ENCODE measurements around the gene UVRAG.
"Not testable (repeated sequence)": the region's sequence is repeated elsewhere in the genome, so short reads cannot be mapped to it uniquely, and the experiment has no call there.

UVRAG gene

GRCh38 chr11:75872887-75873416 lies 57.9 kb downstream of the UVRAG start:
- no peak overlapping the region for H3K27ac ChIP-seq (ENCODE audit: low read length)
- H3K4me3 ChIP-seq (ENCODE audit: low read depth in 1 of 2, low read length in 2 of 2): no peak overlapping the region
- H3K36me3 ChIP-seq (ENCODE audit: control insufficient read depth in 1 of 2, insufficient read depth in 2 of 2, low read length in 2 of 2): no peaks in the 10 kb centered on the region
- H3K27me3 ChIP-seq (ENCODE audit: low read depth, low read length): no peaks in the 10 kb centered on the region
- no peaks in the 10 kb centered on the region for H3K9me3 ChIP-seq (ENCODE audit: control insufficient read depth in 1 of 2, low read length in 2 of 2)
- H3K4me1 ChIP-seq (ENCODE audit: control insufficient read depth in 1 of 2, insufficient read depth in 2 of 2, low read length in 2 of 2): peaks cover 7 to 12% of the 10 kb centered on the region in 2 donors

GRCh38 chr11:75873417-75874221 lies 58.6 kb downstream of the UVRAG start:
- no peaks in the 10 kb centered on the region for H3K27me3 ChIP-seq (ENCODE audit: low read depth, low read length)
- no peak overlapping the region for H3K27ac ChIP-seq (ENCODE audit: low read length)
- no peak overlapping the region for H3K4me3 ChIP-seq (ENCODE audit: low read depth in 1 of 2, low read length in 2 of 2)

GRCh38 chr11:75874684-75875341 lies 59.8 kb downstream of the UVRAG start:
- Histone ChIP-seq H3K27me3 (ENCODE audit: low read depth, low read length) (no peaks in the 10 kb centered on the region), H3K27ac (ENCODE audit: low read length) (no peak overlapping the region), H3K4me1 (ENCODE audit: control insufficient read depth in 1 of 2, insufficient read depth in 2 of 2, low read length in 2 of 2) (peaks cover 5 to 7% of the 10 kb centered on the region in 2 donors), H3K4me3 (ENCODE audit: low read depth in 1 of 2, low read length in 2 of 2) (no peak overlapping the region), H3K36me3 (ENCODE audit: control insufficient read depth in 1 of 2, insufficient read depth in 2 of 2, low read length in 2 of 2) (no peaks in the 10 kb centered on the region), H3K9me3 (ENCODE audit: control insufficient read depth in 1 of 2, low read length in 2 of 2) (no peaks in the 10 kb centered on the region)

More at GRCh38 chr11:75873417-75874221, 58.6 kb downstream of the UVRAG start:
- no peaks in the 10 kb centered on the region for H3K9me3 ChIP-seq (ENCODE audit: control insufficient read depth in 1 of 2, low read length in 2 of 2)
- H3K4me1 ChIP-seq (ENCODE audit: control insufficient read depth in 1 of 2, insufficient read depth in 2 of 2, low read length in 2 of 2): peaks cover 7 to 8% of the 10 kb centered on the region in 2 donors
- no peaks in the 10 kb centered on the region for H3K36me3 ChIP-seq (ENCODE audit: control insufficient read depth in 1 of 2, insufficient read depth in 2 of 2, low read length in 2 of 2)

GRCh38 chr11:75877327-75877726 lies 62.3 kb downstream of the UVRAG start:
- not testable (repeated sequence) for H3K4me3 ChIP-seq (ENCODE audit: low read depth in 1 of 2, low read length in 2 of 2); H3K27me3 ChIP-seq (ENCODE audit: low read depth, low read length); H3K4me1 ChIP-seq (ENCODE audit: control insufficient read depth in 1 of 2, insufficient read depth in 2 of 2, low read length in 2 of 2); H3K27ac ChIP-seq (ENCODE audit: low read length); H3K36me3 ChIP-seq (ENCODE audit: control insufficient read depth in 1 of 2, insufficient read depth in 2 of 2, low read length in 2 of 2); H3K9me3 ChIP-seq (ENCODE audit: control insufficient read depth in 1 of 2, low read length in 2 of 2)

- not testable (repeated sequence) for H3K27ac ChIP-seq (ENCODE audit: low read length); H3K4me1 ChIP-seq (ENCODE audit: control insufficient read depth in 1 of 2, insufficient read depth in 2 of 2, low read length in 2 of 2); H3K36me3 ChIP-seq (ENCODE audit: control insufficient read depth in 1 of 2, insufficient read depth in 2 of 2, low read length in 2 of 2); H3K9me3 ChIP-seq (ENCODE audit: control insufficient read depth in 1 of 2, low read length in 2 of 2); H3K4me3 ChIP-seq (ENCODE audit: low read depth in 1 of 2, low read length in 2 of 2); H3K27me3 ChIP-seq (ENCODE audit: low read depth, low read length)
These were observed 62.9 kb downstream of the UVRAG start for GRCh38 chr11:75877931-75878330.

- H3K27me3 ChIP-seq (ENCODE audit: low read depth, low read length): no peaks in the 10 kb centered on the region
- H3K27ac ChIP-seq (ENCODE audit: low read length): no peak overlapping the region
- H3K4me1 ChIP-seq (ENCODE audit: control insufficient read depth in 1 of 2, insufficient read depth in 2 of 2, low read length in 2 of 2): peaks cover 3 to 5% of the 10 kb centered on the region in 2 donors
- H3K9me3 ChIP-seq (ENCODE audit: control insufficient read depth in 1 of 2, low read length in 2 of 2): no peaks in the 10 kb centered on the region
- no peak overlapping the region for H3K4me3 ChIP-seq (ENCODE audit: low read depth in 1 of 2, low read length in 2 of 2)
- H3K36me3 ChIP-seq (ENCODE audit: control insufficient read depth in 1 of 2, insufficient read depth in 2 of 2, low read length in 2 of 2): peaks cover 0 to 3% of the 10 kb centered on the region in 2 donors
These were observed 63.9 kb downstream of the UVRAG start for GRCh38 chr11:75878933-75879332.

- H3K27ac ChIP-seq (ENCODE audit: low read length): no peak overlapping the region
- peaks cover 0 to 3% of the 10 kb centered on the region in 2 donors for H3K36me3 ChIP-seq (ENCODE audit: control insufficient read depth in 1 of 2, insufficient read depth in 2 of 2, low read length in 2 of 2)
- no peaks in the 10 kb centered on the region for H3K9me3 ChIP-seq (ENCODE audit: control insufficient read depth in 1 of 2, low read length in 2 of 2)
- H3K27me3 ChIP-seq (ENCODE audit: low read depth, low read length): no peaks in the 10 kb centered on the region
- H3K4me3 ChIP-seq (ENCODE audit: low read depth in 1 of 2, low read length in 2 of 2): no peak overlapping the region
- H3K4me1 ChIP-seq (ENCODE audit: control insufficient read depth in 1 of 2, insufficient read depth in 2 of 2, low read length in 2 of 2): peaks cover 0 to 5% of the 10 kb centered on the region in 2 donors
These were observed 64.7 kb downstream of the UVRAG start for GRCh38 chr11:75879737-75880136.

GRCh38 chr11:75880343-75880742 lies 65.3 kb downstream of the UVRAG start:
- H3K27me3 ChIP-seq (ENCODE audit: low read depth, low read length); H3K9me3 ChIP-seq (ENCODE audit: control insufficient read depth in 1 of 2, low read length in 2 of 2); H3K36me3 ChIP-seq (ENCODE audit: control insufficient read depth in 1 of 2, insufficient read depth in 2 of 2, low read length in 2 of 2); H3K27ac ChIP-seq (ENCODE audit: low read length); H3K4me1 ChIP-seq (ENCODE audit: control insufficient read depth in 1 of 2, insufficient read depth in 2 of 2, low read length in 2 of 2); H3K4me3 ChIP-seq (ENCODE audit: low read depth in 1 of 2, low read length in 2 of 2): not testable (repeated sequence)

GRCh38 chr11:75884321-75884720 lies 69.3 kb downstream of the UVRAG start:
- Histone ChIP-seq H3K27me3 (ENCODE audit: low read depth, low read length) (no peaks in the 10 kb centered on the region), H3K36me3 (ENCODE audit: control insufficient read depth in 1 of 2, insufficient read depth in 2 of 2, low read length in 2 of 2) (peaks cover 0 to 3% of the 10 kb centered on the region in 2 donors), H3K4me1 (ENCODE audit: control insufficient read depth in 1 of 2, insufficient read depth in 2 of 2, low read length in 2 of 2) (peaks cover 0 to 3% of the 10 kb centered on the region in 2 donors), H3K4me3 (ENCODE audit: low read depth in 1 of 2, low read length in 2 of 2) (no peak overlapping the region), H3K27ac (ENCODE audit: low read length) (no peak overlapping the region), H3K9me3 (ENCODE audit: control insufficient read depth in 1 of 2, low read length in 2 of 2) (no peaks in the 10 kb centered on the region)

- H3K4me3 ChIP-seq (ENCODE audit: low read depth in 1 of 2, low read length in 2 of 2): no peak overlapping the region
- no peak overlapping the region for H3K27ac ChIP-seq (ENCODE audit: low read length)
- H3K9me3 ChIP-seq (ENCODE audit: control insufficient read depth in 1 of 2, low read length in 2 of 2): no peaks in the 10 kb centered on the region
These were observed 73.4 kb downstream of the UVRAG start for GRCh38 chr11:75888416-75888815.

GRCh38 chr11:75891947-75892739 lies 77.1 kb downstream of the UVRAG start:
- no peak overlapping the region for H3K4me3 ChIP-seq (ENCODE audit: low read depth in 1 of 2, low read length in 2 of 2)
- H3K36me3 ChIP-seq (ENCODE audit: control insufficient read depth in 1 of 2, insufficient read depth in 2 of 2, low read length in 2 of 2): no peaks in the 10 kb centered on the region
- H3K27me3 ChIP-seq (ENCODE audit: low read depth, low read length): no peaks in the 10 kb centered on the region
- no peaks in the 10 kb centered on the region for H3K9me3 ChIP-seq (ENCODE audit: control insufficient read depth in 1 of 2, low read length in 2 of 2)
- H3K4me1 ChIP-seq (ENCODE audit: control insufficient read depth in 1 of 2, insufficient read depth in 2 of 2, low read length in 2 of 2): peaks cover 5% of the 10 kb centered on the region in 2 donors
- no peak overlapping the region for H3K27ac ChIP-seq (ENCODE audit: low read length)

More at GRCh38 chr11:75888416-75888815, 73.4 kb downstream of the UVRAG start:
- Histone ChIP-seq H3K27me3 (ENCODE audit: low read depth, low read length) (no peaks in the 10 kb centered on the region), H3K36me3 (ENCODE audit: control insufficient read depth in 1 of 2, insufficient read depth in 2 of 2, low read length in 2 of 2) (no peaks in the 10 kb centered on the region), H3K4me1 (ENCODE audit: control insufficient read depth in 1 of 2, insufficient read depth in 2 of 2, low read length in 2 of 2) (peaks cover 5% of the 10 kb centered on the region in 2 donors)

All from muscle layer of duodenum (tissue), 2 donors.